Neutrophil (primary cell): ENCODE results near the gene CORO6.

Experiments
- H3K27ac ChIP-seq: fragments of 200-600 bp; sonication (generic); 2 replicates; pipeline ENCODE4 v1.5.1; 2016; ENCODE audit warnings: mild to moderate bottlenecking, moderate library complexity
- H3K27me3 ChIP-seq: fragments of 200-600 bp; sonication (generic); 2 replicates; pipeline ENCODE4 v1.6.0; 2016; ENCODE audit warnings: mild to moderate bottlenecking
- H3K36me3 ChIP-seq: fragments of 200-600 bp; sonication (generic); 2 replicates; pipeline ENCODE4 v1.5.1; 2017
- H3K4me1 ChIP-seq, 2 experiments: fragments of 200-600 bp in 1 of 2; sonication (generic) in 1 of 2; 1 replicate in 1 of 2; 2 replicates in 1 of 2; pipeline versions ENCODE4 v1.5.1 to v1.6.1; 2013 to 2016; ENCODE audit warnings: low read depth in 1 of 2, low read length in 1 of 2, mild to moderate bottlenecking in 1 of 2, moderate library complexity in 1 of 2; ENCODE audit not compliant: control insufficient read depth in 1 of 2, insufficient read depth in 1 of 2
- H3K4me3 ChIP-seq, 2 experiments: fragments of 200-600 bp in 1 of 2; sonication (generic) in 1 of 2; 1 replicate in 1 of 2; 2 replicates in 1 of 2; pipeline ENCODE4 v1.5.1; 2013 to 2016; ENCODE audit warnings: low read depth in 1 of 2, low read length in 1 of 2, mild to moderate bottlenecking in 1 of 2, moderate library complexity in 1 of 2
- H3K9me3 ChIP-seq: fragments of 200-600 bp; sonication (generic); 2 replicates; pipeline ENCODE4 v1.5.1; 2016
- CTCF ChIP-seq: fragments of 200-600 bp; sonication (generic); IDR thresholded peaks from 2 replicates; pipeline ENCODE4 v1.5.1; 2016; ENCODE audit warnings: antibody characterized with exemption

CORO6 gene

GRCh38 chr17:29608986-29609385, 13.7 kb downstream of the CORO6 start:
- H3K36me3 ChIP-seq = no peaks in the 10 kb centered on the region
- peaks cover 12 to 14% of the 10 kb centered on the region in 2 experiments for H3K4me1 ChIP-seq
- H3K9me3 ChIP-seq = no peaks in the 10 kb centered on the region
- TF ChIP-seq CTCF = no peak
- H3K27ac ChIP-seq = no peak overlapping the region
- H3K4me3 ChIP-seq = no peak overlapping the region
- peaks cover 37% of the 10 kb centered on the region for H3K27me3 ChIP-seq

- H3K27me3 ChIP-seq = peaks cover 24% of the 10 kb centered on the region
- H3K4me1 ChIP-seq = peaks cover 0 to under 1% of the 10 kb centered on the region in 2 experiments
Observed at GRCh38 chr17:29607557-29608195, 15.0 kb downstream of the CORO6 start.

GRCh38 chr17:29603109-29603674, 19.5 kb downstream of the CORO6 start:
- Histone ChIP-seq H3K4me3 (no peak overlapping the region), H3K27ac (no peak overlapping the region), H3K27me3 (peaks cover 14% of the 10 kb centered on the region), H3K36me3 (no peaks in the 10 kb centered on the region), H3K4me1 (no peaks in the 10 kb centered on the region), H3K9me3 (no peaks in the 10 kb centered on the region)
- TF ChIP-seq CTCF = no peak

More at GRCh38 chr17:29607557-29608195, 15.0 kb downstream of the CORO6 start:
- H3K27ac ChIP-seq = no peak overlapping the region
- H3K36me3 ChIP-seq = no peaks in the 10 kb centered on the region
- H3K4me3 ChIP-seq = no peak overlapping the region
- no peaks in the 10 kb centered on the region for H3K9me3 ChIP-seq
- no peak for TF ChIP-seq CTCF

- peaks cover 57% of the 10 kb centered on the region for H3K27me3 ChIP-seq
- peaks cover 12 to 14% of the 10 kb centered on the region in 2 experiments for H3K4me1 ChIP-seq
- no peak for TF ChIP-seq CTCF
- no peak overlapping the region for H3K4me3 ChIP-seq
- H3K27ac ChIP-seq = no peak overlapping the region
- no peaks in the 10 kb centered on the region for H3K36me3 ChIP-seq
- no peaks in the 10 kb centered on the region for H3K9me3 ChIP-seq
Observed at GRCh38 chr17:29597361-29598172, 25.1 kb downstream of the CORO6 start.

- Histone ChIP-seq H3K4me3 (no peak overlapping the region), H3K4me1 (peaks cover 20 to 22% of the 10 kb centered on the region in 2 experiments), H3K36me3 (no peaks in the 10 kb centered on the region), H3K27ac (no peak overlapping the region), H3K9me3 (no peaks in the 10 kb centered on the region), H3K27me3 (peaks cover 65% of the 10 kb centered on the region)
- no peak for TF ChIP-seq CTCF
Observed at GRCh38 chr17:29596811-29597210, 25.9 kb downstream of the CORO6 start.
